DOHH2 (cell line): ENCODE data around the gene DPPA2.

ENCODE experiments used
- CTCF ChIP-seq: fragments of 200-600 bp; sonication (generic); IDR thresholded peaks from one replicate; pipeline ENCODE4 v1.5.1; 2014; ENCODE audit warnings: antibody characterized with exemption, mild to moderate bottlenecking, low read depth, low read length; ENCODE audit not compliant: poor library complexity, severe bottlenecking
- EZH2phosphoT487 ChIP-seq: fragments of 200-600 bp; sonication (generic); IDR thresholded peaks from 2 replicates; pipeline ENCODE4 v1.6.1; 2017; ENCODE audit warnings: borderline replicate concordance, mild to moderate bottlenecking, antibody characterized with exemption, low read length, moderate library complexity, mixed read lengths

- no peak for TF ChIP-seq CTCF
- TF ChIP-seq EZH2phosphoT487 = no peak
Observed at GRCh38 chr3:109331692-109332091, 15.4 kb upstream of the DPPA2 start.
